Stimulated activated CD8-positive, alpha-beta memory T cell treated with anti-CD3 and anti-CD28 coated beads, Interleukin-12 subunit alpha, Interleukin-12 subunit beta, amount 100 ng/mL, for 4 hours (primary cell): ENCODE data around the gene IL20RB.

Experiments
- DNase-seq: peaks from one replicate; pipeline ENCODE4 v3.0.0-alpha.2; 2020; ENCODE audit warnings: low read depth

The IL20RB gene

GRCh38 chr3:137039570-137039969 is 81.8 kb downstream of the IL20RB start:
- no peak for DNase-seq

- DNase-seq = no peak
Measured at GRCh38 chr3:137041251-137041650, 83.5 kb downstream of the IL20RB start.

- DNase-seq = no peak
Measured at GRCh38 chr3:137041686-137042085, 83.9 kb downstream of the IL20RB start.

GRCh38 chr3:137046747-137047146 is 89.0 kb downstream of the IL20RB start:
- DNase-seq = no peak

- no peak for DNase-seq
Measured at GRCh38 chr3:137047240-137047639, 89.5 kb downstream of the IL20RB start.

GRCh38 chr3:137050281-137050680 is 92.5 kb downstream of the IL20RB start:
- DNase-seq = no peak

- DNase-seq = no peak
Measured at GRCh38 chr3:137052298-137052697, 94.5 kb downstream of the IL20RB start.
